Measurements from ENCODE around the gene PLXNA4.

PLXNA4 gene

DNA sequence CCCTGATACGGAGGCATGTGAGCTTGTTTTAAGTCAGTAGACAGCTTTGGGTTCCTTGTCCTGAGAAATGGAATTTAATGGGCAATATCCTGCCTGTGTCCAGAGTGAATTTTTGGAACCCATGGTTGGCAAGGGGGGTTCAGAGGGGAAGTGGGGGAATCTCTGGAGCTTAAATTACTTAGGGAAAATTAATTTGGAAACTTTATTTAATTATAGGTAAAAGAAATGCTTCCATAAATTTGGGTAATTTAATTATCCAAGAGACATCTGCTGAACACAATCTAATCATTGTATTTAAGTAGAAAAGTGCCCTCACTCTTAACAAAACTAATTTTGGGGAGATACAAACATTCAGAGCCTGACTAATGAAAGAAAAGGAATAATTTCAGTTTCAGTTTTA is 99.7 kb downstream of the PLXNA4 start:
- H3K4me3 Mint-ChIP-seq, result no peak overlapping the region
- H3K4me1 Mint-ChIP-seq, result peaks cover 19% of the 10 kb centered on the region
- no peaks in the 10 kb centered on the region for H3K36me3 Mint-ChIP-seq (ENCODE audit: low read depth)
- ATAC-seq (no peak), DNase-seq (no peak)
- no peaks in the 10 kb centered on the region for H3K9me3 Mint-ChIP-seq
- no peaks in the 10 kb centered on the region for H3K27me3 Mint-ChIP-seq
- no peak overlapping the region for H3K27ac Mint-ChIP-seq

- DNase-seq, result no peak
- no peaks in the 10 kb centered on the region for H3K36me3 Mint-ChIP-seq (ENCODE audit: low read depth)
- H3K27me3 Mint-ChIP-seq, result no peaks in the 10 kb centered on the region
- no peaks in the 10 kb centered on the region for H3K9me3 Mint-ChIP-seq
- ATAC-seq, result no peak
- H3K4me1 Mint-ChIP-seq, result peaks cover 22% of the 10 kb centered on the region
- no peak overlapping the region for H3K4me3 Mint-ChIP-seq
- no peak overlapping the region for H3K27ac Mint-ChIP-seq
Observed at GRCh38 chr7:132475669-132476116, 100.6 kb downstream of the PLXNA4 start.

GRCh38 chr7:132475037-132475668 is 101.1 kb downstream of the PLXNA4 start:
- Mint-ChIP-seq H3K27me3 (no peaks in the 10 kb centered on the region), H3K9me3 (no peaks in the 10 kb centered on the region), H3K4me1 (peaks cover 22% of the 10 kb centered on the region), H3K36me3 (ENCODE audit: low read depth) (no peaks in the 10 kb centered on the region), H3K4me3 (no peak overlapping the region), H3K27ac (no peak overlapping the region)
- DNase-seq (no peak), ATAC-seq (no peak)

GRCh38 chr7:132472463-132473120 is 103.7 kb downstream of the PLXNA4 start:
- H3K27me3 Mint-ChIP-seq, result no peaks in the 10 kb centered on the region
- H3K4me1 Mint-ChIP-seq, result peaks cover 22% of the 10 kb centered on the region
- H3K9me3 Mint-ChIP-seq, result no peaks in the 10 kb centered on the region
- H3K4me3 Mint-ChIP-seq, result no peak overlapping the region
- no peak overlapping the region for H3K27ac Mint-ChIP-seq
- H3K36me3 Mint-ChIP-seq (ENCODE audit: low read depth), result no peaks in the 10 kb centered on the region
- DNase-seq, result no peak
- no peak for ATAC-seq

GRCh38 chr7:132471515-132471914 is 104.8 kb downstream of the PLXNA4 start:
- peaks cover 2% of the 10 kb centered on the region for H3K27me3 Mint-ChIP-seq
- DNase-seq (no peak), ATAC-seq (no peak)
- H3K36me3 Mint-ChIP-seq (ENCODE audit: low read depth), result no peaks in the 10 kb centered on the region
- no peaks in the 10 kb centered on the region for H3K9me3 Mint-ChIP-seq
- H3K4me3 Mint-ChIP-seq, result no peak overlapping the region
- H3K27ac Mint-ChIP-seq, result no peak overlapping the region
- peaks cover 20% of the 10 kb centered on the region for H3K4me1 Mint-ChIP-seq

DNA sequence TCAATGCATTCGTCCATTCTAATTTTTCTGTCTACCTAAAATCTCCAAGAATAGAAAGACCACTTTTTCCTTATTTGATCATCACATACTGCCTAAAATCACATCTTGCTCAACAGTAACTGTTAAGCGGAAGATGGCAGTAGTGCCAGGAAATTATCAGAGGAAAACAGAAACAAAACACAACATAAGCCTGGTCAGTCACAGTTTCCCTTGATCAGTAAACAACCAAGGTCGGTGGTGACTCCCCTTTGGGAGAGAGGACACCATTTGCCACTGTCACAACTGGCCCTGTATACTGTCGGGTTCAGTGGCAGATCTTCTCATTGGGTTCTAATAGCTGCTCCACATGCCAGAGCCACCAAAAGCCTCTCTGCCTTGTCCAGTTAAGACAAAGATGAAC is 106.6 kb downstream of the PLXNA4 start:
- Mint-ChIP-seq H3K4me1 (peaks cover 18% of the 10 kb centered on the region), H3K9me3 (no peaks in the 10 kb centered on the region), H3K27ac (no peak overlapping the region), H3K27me3 (peaks cover 2% of the 10 kb centered on the region), H3K36me3 (ENCODE audit: low read depth) (no peaks in the 10 kb centered on the region), H3K4me3 (no peak overlapping the region)
- ATAC-seq, result no peak
- DNase-seq, result no peak

DNA sequence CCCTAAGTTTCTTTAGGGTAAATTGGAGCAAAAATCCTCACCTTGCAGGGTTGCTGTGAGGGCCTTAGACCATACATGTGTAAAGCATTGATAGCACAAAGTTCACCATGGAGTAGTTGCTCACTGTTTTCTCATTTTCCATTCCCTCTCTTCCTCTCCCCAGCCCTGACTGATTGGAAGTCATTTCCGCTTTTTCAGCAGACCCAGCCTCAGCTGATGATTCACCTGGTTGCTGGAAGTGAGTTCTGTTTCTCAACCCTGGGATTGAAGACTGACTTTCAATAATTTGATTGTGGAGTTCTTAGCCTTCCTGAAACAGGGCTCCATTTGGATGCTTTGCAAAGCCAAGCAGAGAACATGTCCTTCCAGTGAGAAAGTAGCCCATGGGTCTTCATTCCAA is 107.0 kb downstream of the PLXNA4 start:
- no peaks in the 10 kb centered on the region for H3K9me3 Mint-ChIP-seq
- H3K27ac Mint-ChIP-seq, result no peak overlapping the region
- DNase-seq, result no peak
- H3K4me3 Mint-ChIP-seq, result no peak overlapping the region
- no peaks in the 10 kb centered on the region for H3K36me3 Mint-ChIP-seq (ENCODE audit: low read depth)
- H3K27me3 Mint-ChIP-seq, result peaks cover 2% of the 10 kb centered on the region
- ATAC-seq, result no peak
- H3K4me1 Mint-ChIP-seq, result peaks cover 14% of the 10 kb centered on the region

DNA sequence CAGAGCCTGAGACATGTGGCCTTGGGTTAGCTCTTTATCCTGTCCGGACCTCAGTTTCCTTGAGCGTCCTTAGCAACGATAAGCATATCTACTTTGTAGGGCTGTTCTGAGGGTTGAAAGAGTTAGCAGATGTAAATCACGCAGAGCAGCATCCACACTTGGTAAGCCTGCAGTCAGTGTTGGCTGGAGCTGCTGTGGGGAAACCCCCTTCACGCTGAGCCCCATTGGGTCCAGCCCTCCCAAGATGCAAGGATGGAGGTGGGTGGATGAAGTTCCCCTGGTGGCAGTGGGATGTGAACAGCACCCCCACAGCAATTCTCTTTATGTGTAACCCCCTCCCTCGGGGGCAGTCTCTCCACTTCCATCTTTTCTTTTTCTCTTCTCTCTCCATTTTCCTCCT is 109.9 kb downstream of the PLXNA4 start:
- no peak for DNase-seq
- no peak overlapping the region for H3K27ac Mint-ChIP-seq
- H3K9me3 Mint-ChIP-seq, result no peaks in the 10 kb centered on the region
- H3K4me1 Mint-ChIP-seq, result peaks cover 11% of the 10 kb centered on the region
- no peaks in the 10 kb centered on the region for H3K36me3 Mint-ChIP-seq (ENCODE audit: low read depth)
- no peak overlapping the region for H3K4me3 Mint-ChIP-seq
- peaks cover 2% of the 10 kb centered on the region for H3K27me3 Mint-ChIP-seq
- ATAC-seq, result peak; percentile 35

DNA sequence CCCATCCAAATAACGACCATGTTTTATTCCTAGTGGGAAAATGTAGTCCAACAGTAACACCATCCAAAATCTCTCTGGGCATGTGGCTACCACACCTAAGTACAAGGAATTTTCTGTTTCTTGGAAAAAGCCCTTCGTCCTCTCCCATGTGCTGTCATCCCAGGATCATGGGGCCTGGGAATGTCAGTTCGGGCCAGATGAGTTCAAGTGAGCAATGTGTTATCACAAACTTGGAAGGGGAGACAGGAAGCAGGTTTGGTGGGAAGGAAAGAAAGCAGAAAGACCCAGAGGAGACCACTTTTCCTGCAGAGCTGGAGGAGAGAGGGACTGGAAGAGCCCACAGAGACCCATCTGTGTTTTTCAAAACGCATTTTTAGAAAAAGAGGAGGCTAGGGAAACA is 110.8 kb downstream of the PLXNA4 start:
- DNase-seq (no peak), ATAC-seq (no peak)
- Mint-ChIP-seq H3K27ac (no peak overlapping the region), H3K27me3 (peaks cover 2% of the 10 kb centered on the region), H3K4me1 (peaks cover 18% of the 10 kb centered on the region), H3K36me3 (ENCODE audit: low read depth) (no peaks in the 10 kb centered on the region), H3K9me3 (no peaks in the 10 kb centered on the region), H3K4me3 (no peak overlapping the region)

GRCh38 chr7:132464740-132465139 is 111.5 kb downstream of the PLXNA4 start:
- Mint-ChIP-seq H3K36me3 (ENCODE audit: low read depth) (no peaks in the 10 kb centered on the region), H3K9me3 (no peaks in the 10 kb centered on the region), H3K4me3 (no peak overlapping the region), H3K27ac (no peak overlapping the region), H3K27me3 (peaks cover 2% of the 10 kb centered on the region), H3K4me1 (peaks cover 26% of the 10 kb centered on the region)
- no peak for DNase-seq
- no peak for ATAC-seq

DNA sequence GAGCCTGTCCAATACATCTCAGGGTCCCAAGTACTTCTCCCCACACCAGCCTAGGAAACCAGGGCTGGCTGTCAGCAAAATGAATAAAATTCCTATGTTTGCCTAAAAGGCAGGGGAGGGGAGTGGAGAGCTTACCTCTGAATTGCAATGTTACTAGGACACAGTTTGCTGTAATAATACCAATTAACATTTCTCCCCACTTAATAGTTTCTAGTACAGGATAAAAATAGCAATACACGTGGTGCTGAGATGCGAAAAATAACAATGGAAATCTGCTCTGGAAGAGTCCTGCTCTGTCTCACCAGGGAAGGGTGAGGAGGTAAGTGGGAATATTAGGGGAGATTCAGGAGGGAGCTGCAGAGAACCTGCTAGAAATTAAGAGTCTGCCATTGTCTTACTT is 112.3 kb downstream of the PLXNA4 start:
- no peak overlapping the region for H3K27ac Mint-ChIP-seq
- H3K4me1 Mint-ChIP-seq, result peaks cover 26% of the 10 kb centered on the region

DNA sequence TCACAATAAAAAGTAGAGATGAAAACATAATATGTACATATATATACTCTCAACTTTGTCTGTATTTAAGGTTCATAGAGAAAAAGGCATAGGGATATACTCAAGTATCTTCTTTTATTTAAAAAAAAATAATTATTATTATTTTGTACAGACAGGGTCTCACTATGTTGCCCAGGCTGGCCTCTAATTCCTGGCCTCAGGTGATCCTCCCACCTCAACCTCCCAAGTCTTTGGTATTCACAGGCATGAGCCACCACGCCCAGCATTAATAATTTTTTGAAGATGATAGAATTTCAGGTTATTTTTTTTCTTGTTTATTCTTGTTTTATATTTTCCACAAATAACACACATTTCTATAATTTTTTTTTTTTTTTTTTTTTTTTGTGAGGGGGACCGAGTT is 113.8 kb downstream of the PLXNA4 start:
- H3K36me3 Mint-ChIP-seq (ENCODE audit: low read depth), result no peaks in the 10 kb centered on the region
- no peak for ATAC-seq
- H3K27ac Mint-ChIP-seq, result no peak overlapping the region
- H3K27me3 Mint-ChIP-seq, result peaks cover 2% of the 10 kb centered on the region
- peaks cover 26% of the 10 kb centered on the region for H3K4me1 Mint-ChIP-seq
- no peak for DNase-seq
- H3K4me3 Mint-ChIP-seq, result no peak overlapping the region
- H3K9me3 Mint-ChIP-seq, result no peaks in the 10 kb centered on the region

More for the DNA sequence above, 112.3 kb downstream of the PLXNA4 start:
- DNase-seq, result no peak
- Mint-ChIP-seq H3K27me3 (peaks cover 2% of the 10 kb centered on the region), H3K9me3 (no peaks in the 10 kb centered on the region), H3K36me3 (ENCODE audit: low read depth) (no peaks in the 10 kb centered on the region), H3K4me3 (no peak overlapping the region)
- no peak for ATAC-seq

DNA sequence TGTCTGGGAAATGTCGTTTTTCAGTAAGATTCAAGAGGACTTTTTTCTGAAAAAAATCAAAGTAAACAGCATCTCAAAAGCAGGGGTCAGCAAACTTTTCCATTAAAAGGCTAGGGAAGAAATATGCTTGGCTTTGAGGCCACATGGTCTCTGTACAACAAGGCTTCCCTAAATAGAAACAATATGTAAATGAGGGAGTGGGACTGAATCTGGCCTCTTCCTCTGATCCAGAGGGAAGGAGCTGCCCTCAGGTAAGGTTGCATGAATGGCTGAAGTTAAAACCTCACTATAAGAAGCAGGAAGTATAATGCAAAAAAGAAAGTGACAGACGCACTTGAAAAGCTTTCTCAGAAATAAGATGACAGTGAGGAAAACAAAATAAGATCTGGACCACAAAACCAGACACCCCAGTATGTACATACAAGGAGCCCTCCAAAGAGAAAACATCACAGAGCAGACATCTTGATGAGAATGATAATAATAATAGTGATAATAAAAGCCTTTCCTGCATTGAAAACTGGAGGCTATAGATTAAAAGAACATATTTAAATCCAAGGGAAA is 115.2 kb downstream of the PLXNA4 start:
- Mint-ChIP-seq H3K4me3 (peak overlapping the region; percentile 13), H3K9me3 (no peaks in the 10 kb centered on the region), H3K4me1 (peaks cover 28% of the 10 kb centered on the region), H3K27ac (peak overlapping the region; percentile 74), H3K27me3 (no peaks in the 10 kb centered on the region), H3K36me3 (ENCODE audit: low read depth) (no peaks in the 10 kb centered on the region)
- ATAC-seq, result peak; percentile 56
- no peak for DNase-seq

- H3K27me3 Mint-ChIP-seq, result no peaks in the 10 kb centered on the region
- no peaks in the 10 kb centered on the region for H3K36me3 Mint-ChIP-seq (ENCODE audit: low read depth)
- no peak overlapping the region for H3K27ac Mint-ChIP-seq
- no peak overlapping the region for H3K4me3 Mint-ChIP-seq
- H3K9me3 Mint-ChIP-seq, result no peaks in the 10 kb centered on the region
- DNase-seq (no peak), ATAC-seq (no peak)
- peaks cover 49% of the 10 kb centered on the region for H3K4me1 Mint-ChIP-seq
Observed at GRCh38 chr7:132458729-132459128, 117.5 kb downstream of the PLXNA4 start.

DNA sequence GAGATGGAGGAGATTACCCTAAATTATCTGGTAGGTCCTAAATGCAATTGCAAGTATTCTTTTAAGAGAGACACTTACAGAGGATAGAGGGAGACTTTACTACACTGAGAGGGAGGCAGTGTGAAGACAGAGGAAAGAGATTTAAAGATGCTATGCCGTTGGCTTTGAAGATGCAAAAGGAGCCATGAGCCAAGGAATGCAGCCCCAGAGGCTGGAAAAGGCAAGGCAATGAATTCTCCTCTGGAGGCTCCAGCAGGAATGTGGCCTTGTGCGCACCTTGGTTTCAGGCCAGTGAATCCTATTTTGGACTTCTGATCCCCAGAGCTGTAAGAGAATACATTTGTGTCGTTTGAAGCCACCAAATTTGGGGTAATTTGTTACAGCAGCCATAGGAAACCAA is 118.6 kb downstream of the PLXNA4 start:
- peaks cover 57% of the 10 kb centered on the region for H3K4me1 Mint-ChIP-seq
- no peak for DNase-seq
- H3K4me3 Mint-ChIP-seq, result no peak overlapping the region
- no peaks in the 10 kb centered on the region for H3K27me3 Mint-ChIP-seq
- H3K36me3 Mint-ChIP-seq (ENCODE audit: low read depth), result no peaks in the 10 kb centered on the region
- no peak for ATAC-seq
- no peak overlapping the region for H3K27ac Mint-ChIP-seq
- no peaks in the 10 kb centered on the region for H3K9me3 Mint-ChIP-seq
